Femur (tissue), 1 donor: ENCODE measurements around the gene CASQ2.

Experiments
- DNase-seq: peaks from one replicate; pipeline ENCODE4 v3.0.0-alpha.2; 2017

The CASQ2 gene

GRCh38 chr1:115685029-115685705, 83.3 kb downstream of the CASQ2 start:
- DNase-seq, result no peak

- DNase-seq, result no peak
Measured at GRCh38 chr1:115682792-115683191, 85.7 kb downstream of the CASQ2 start.

GRCh38 chr1:115680730-115681111, 87.8 kb downstream of the CASQ2 start:
- DNase-seq, result no peak

GRCh38 chr1:115679141-115679611, 89.3 kb downstream of the CASQ2 start:
- no peak for DNase-seq

GRCh38 chr1:115678141-115678540, 90.4 kb downstream of the CASQ2 start:
- DNase-seq, result no peak

- DNase-seq, result no peak
Measured at GRCh38 chr1:115677565-115677964, 90.9 kb downstream of the CASQ2 start.

- DNase-seq, result no peak
Measured at GRCh38 chr1:115677182-115677555, 91.3 kb downstream of the CASQ2 start.

- DNase-seq, result no peak
Measured at GRCh38 chr1:115676498-115677181, 91.9 kb downstream of the CASQ2 start.

GRCh38 chr1:115672224-115673009, 96.1 kb downstream of the CASQ2 start:
- no peak for DNase-seq

- no peak for DNase-seq
Measured at GRCh38 chr1:115671176-115671934, 97.2 kb downstream of the CASQ2 start.

GRCh38 chr1:115670476-115671175, 97.9 kb downstream of the CASQ2 start:
- DNase-seq, result peak; percentile 63

- DNase-seq, result no peak
Measured at GRCh38 chr1:115669886-115670285, 98.6 kb downstream of the CASQ2 start.

- DNase-seq, result no peak
Measured at GRCh38 chr1:115669002-115669673, 99.4 kb downstream of the CASQ2 start.

- DNase-seq, result no peak
Measured at GRCh38 chr1:115668579-115668978, 99.9 kb downstream of the CASQ2 start.

GRCh38 chr1:115666702-115667101, 101.8 kb downstream of the CASQ2 start:
- DNase-seq, result no peak

- no peak for DNase-seq
Measured at GRCh38 chr1:115666206-115666605, 102.3 kb downstream of the CASQ2 start.

GRCh38 chr1:115665319-115666096, 103.0 kb downstream of the CASQ2 start:
- no peak for DNase-seq

GRCh38 chr1:115661157-115661556, 107.4 kb downstream of the CASQ2 start:
- DNase-seq, result no peak

- no peak for DNase-seq
Measured at GRCh38 chr1:115660151-115660550, 108.4 kb downstream of the CASQ2 start.

- no peak for DNase-seq
Measured at GRCh38 chr1:115658646-115659045, 109.9 kb downstream of the CASQ2 start.
